ENCODE measurements around the gene FKRP.
A peak's percentile ranks its signal among the peaks of the same experiment; 100 is the strongest.

FKRP gene

GRCh38 chr19:46732966-46733689 is 12.7 kb upstream of the FKRP start:
- Histone ChIP-seq H3K9me3 (ENCODE audit: control insufficient read depth, low read length) (no peaks in the 10 kb centered on the region), H3K4me1 (ENCODE audit: control insufficient read depth, insufficient read depth, low read length, poor library complexity, severe bottlenecking) (peaks cover 53% of the 10 kb centered on the region), H3K36me3 (ENCODE audit: control insufficient read depth, insufficient read depth, low read length) (peaks cover 94% of the 10 kb centered on the region), H3K27ac (ENCODE audit: low read depth, low read length, severe bottlenecking) (no peak overlapping the region), H3K4me3 (ENCODE audit: extremely low read depth, insufficient read depth, low read length, poor library complexity, severe bottlenecking) (no peak overlapping the region)
- WGBS, 2 experiments (ENCODE audit: insufficient coverage in 2 of 2): 92 to 95% methylated on average over 18 to 21 of the region's 23 CpGs

- Histone ChIP-seq H3K4me3 (ENCODE audit: extremely low read depth, insufficient read depth, low read length, poor library complexity, severe bottlenecking) (no peak overlapping the region), H3K9me3 (ENCODE audit: control insufficient read depth, low read length) (no peaks in the 10 kb centered on the region), H3K36me3 (ENCODE audit: control insufficient read depth, insufficient read depth, low read length) (peaks cover 93% of the 10 kb centered on the region), H3K27ac (ENCODE audit: low read depth, low read length, severe bottlenecking) (no peak overlapping the region), H3K4me1 (ENCODE audit: control insufficient read depth, insufficient read depth, low read length, poor library complexity, severe bottlenecking) (peaks cover 50% of the 10 kb centered on the region)
- WGBS, 2 experiments (ENCODE audit: insufficient coverage in 2 of 2): 96 to 98% methylated on average over 8 to 9 of the region's 11 CpGs
These were observed 12.1 kb upstream of the FKRP start for GRCh38 chr19:46733690-46734292.

- no peak overlapping the region for H3K27ac ChIP-seq (ENCODE audit: low read depth, low read length, severe bottlenecking)
- no peaks in the 10 kb centered on the region for H3K9me3 ChIP-seq (ENCODE audit: control insufficient read depth, low read length)
- H3K4me3 ChIP-seq (ENCODE audit: extremely low read depth, insufficient read depth, low read length, poor library complexity, severe bottlenecking): no peak overlapping the region
- peaks cover 86% of the 10 kb centered on the region for H3K36me3 ChIP-seq (ENCODE audit: control insufficient read depth, insufficient read depth, low read length)
- peaks cover 43% of the 10 kb centered on the region for H3K4me1 ChIP-seq (ENCODE audit: control insufficient read depth, insufficient read depth, low read length, poor library complexity, severe bottlenecking)
- WGBS, 2 experiments (ENCODE audit: insufficient coverage in 2 of 2): 86 to 93% methylated on average over 13 to 14 of the region's 22 CpGs
These were observed 9.1 kb upstream of the FKRP start for GRCh38 chr19:46736531-46737297.

GRCh38 chr19:46737298-46737654 is 8.6 kb upstream of the FKRP start:
- 91 to 92% methylated on average over 6 to 7 of the region's 7 CpGs for WGBS, 2 experiments (ENCODE audit: insufficient coverage in 2 of 2)
- H3K36me3 ChIP-seq (ENCODE audit: control insufficient read depth, insufficient read depth, low read length): peaks cover 86% of the 10 kb centered on the region
- H3K4me3 ChIP-seq (ENCODE audit: extremely low read depth, insufficient read depth, low read length, poor library complexity, severe bottlenecking): no peak overlapping the region
- H3K9me3 ChIP-seq (ENCODE audit: control insufficient read depth, low read length): no peaks in the 10 kb centered on the region
- H3K27ac ChIP-seq (ENCODE audit: low read depth, low read length, severe bottlenecking): no peak overlapping the region
- peaks cover 38% of the 10 kb centered on the region for H3K4me1 ChIP-seq (ENCODE audit: control insufficient read depth, insufficient read depth, low read length, poor library complexity, severe bottlenecking)

GRCh38 chr19:46737761-46738171 is 8.1 kb upstream of the FKRP start:
- H3K4me3 ChIP-seq (ENCODE audit: extremely low read depth, insufficient read depth, low read length, poor library complexity, severe bottlenecking): no peak overlapping the region
- WGBS, 2 experiments (ENCODE audit: insufficient coverage in 2 of 2): 92 to 93% methylated on average over 17 to 18 of the region's 19 CpGs
- H3K36me3 ChIP-seq (ENCODE audit: control insufficient read depth, insufficient read depth, low read length): peaks cover 85% of the 10 kb centered on the region

GRCh38 chr19:46739290-46739771 is 6.5 kb upstream of the FKRP start:
- peaks cover 77% of the 10 kb centered on the region for H3K36me3 ChIP-seq (ENCODE audit: control insufficient read depth, insufficient read depth, low read length)
- H3K4me1 ChIP-seq (ENCODE audit: control insufficient read depth, insufficient read depth, low read length, poor library complexity, severe bottlenecking): peaks cover 20% of the 10 kb centered on the region
- H3K9me3 ChIP-seq (ENCODE audit: control insufficient read depth, low read length): no peaks in the 10 kb centered on the region
- no peak overlapping the region for H3K4me3 ChIP-seq (ENCODE audit: extremely low read depth, insufficient read depth, low read length, poor library complexity, severe bottlenecking)
- 89 to 95% methylated on average over 13 of the region's 14 CpGs for WGBS, 2 experiments (ENCODE audit: insufficient coverage in 2 of 2)
- H3K27ac ChIP-seq (ENCODE audit: low read depth, low read length, severe bottlenecking): no peak overlapping the region

More at GRCh38 chr19:46737761-46738171, 8.1 kb upstream of the FKRP start:
- peaks cover 33% of the 10 kb centered on the region for H3K4me1 ChIP-seq (ENCODE audit: control insufficient read depth, insufficient read depth, low read length, poor library complexity, severe bottlenecking)
- no peak overlapping the region for H3K27ac ChIP-seq (ENCODE audit: low read depth, low read length, severe bottlenecking)
- no peaks in the 10 kb centered on the region for H3K9me3 ChIP-seq (ENCODE audit: control insufficient read depth, low read length)

- Histone ChIP-seq H3K4me1 (ENCODE audit: control insufficient read depth, insufficient read depth, low read length, poor library complexity, severe bottlenecking) (peaks cover 24% of the 10 kb centered on the region), H3K9me3 (ENCODE audit: control insufficient read depth, low read length) (no peaks in the 10 kb centered on the region), H3K36me3 (ENCODE audit: control insufficient read depth, insufficient read depth, low read length) (peaks cover 60% of the 10 kb centered on the region), H3K4me3 (ENCODE audit: extremely low read depth, insufficient read depth, low read length, poor library complexity, severe bottlenecking) (no peak overlapping the region), H3K27ac (ENCODE audit: low read depth, low read length, severe bottlenecking) (no peak overlapping the region)
- WGBS, 2 experiments (ENCODE audit: insufficient coverage in 2 of 2): 89 to 90% methylated on average over 15 to 17 of the region's 17 CpGs
These were observed 4.4 kb upstream of the FKRP start for GRCh38 chr19:46741447-46741846.

GRCh38 chr19:46742926-46743480 is 2.9 kb upstream of the FKRP start:
- Histone ChIP-seq H3K4me3 (ENCODE audit: extremely low read depth, insufficient read depth, low read length, poor library complexity, severe bottlenecking) (no peak overlapping the region), H3K27ac (ENCODE audit: low read depth, low read length, severe bottlenecking) (no peak overlapping the region), H3K36me3 (ENCODE audit: control insufficient read depth, insufficient read depth, low read length) (peaks cover 46% of the 10 kb centered on the region), H3K4me1 (ENCODE audit: control insufficient read depth, insufficient read depth, low read length, poor library complexity, severe bottlenecking) (peaks cover 19% of the 10 kb centered on the region), H3K9me3 (ENCODE audit: control insufficient read depth, low read length) (no peaks in the 10 kb centered on the region)
- 100% methylated on average over 1 of the region's 4 CpGs for WGBS, 2 experiments (ENCODE audit: insufficient coverage in 2 of 2)

GRCh38 chr19:46744005-46744691 is 1.7 kb upstream of the FKRP start:
- Histone ChIP-seq H3K4me3 (ENCODE audit: extremely low read depth, insufficient read depth, low read length, poor library complexity, severe bottlenecking) (peak overlapping the region; percentile 88), H3K27ac (ENCODE audit: low read depth, low read length, severe bottlenecking) (no peak overlapping the region), H3K4me1 (ENCODE audit: control insufficient read depth, insufficient read depth, low read length, poor library complexity, severe bottlenecking) (peaks cover 16% of the 10 kb centered on the region), H3K36me3 (ENCODE audit: control insufficient read depth, insufficient read depth, low read length) (peaks cover 46% of the 10 kb centered on the region), H3K9me3 (ENCODE audit: control insufficient read depth, low read length) (no peaks in the 10 kb centered on the region)
- 89 to 100% methylated on average over 8 to 9 of the region's 12 CpGs for WGBS, 2 experiments (ENCODE audit: insufficient coverage in 2 of 2)

GRCh38 chr19:46745030-46745429 is 827 bp upstream of the FKRP start:
- no peak overlapping the region for H3K27ac ChIP-seq (ENCODE audit: low read depth, low read length, severe bottlenecking)
- peaks cover 16% of the 10 kb centered on the region for H3K4me1 ChIP-seq (ENCODE audit: control insufficient read depth, insufficient read depth, low read length, poor library complexity, severe bottlenecking)
- H3K9me3 ChIP-seq (ENCODE audit: control insufficient read depth, low read length): no peaks in the 10 kb centered on the region
- peak overlapping the region; percentile 88 for H3K4me3 ChIP-seq (ENCODE audit: extremely low read depth, insufficient read depth, low read length, poor library complexity, severe bottlenecking)
- WGBS, 2 experiments (ENCODE audit: insufficient coverage in 2 of 2): 37 to 43% methylated on average over 5 to 7 of the region's 8 CpGs
- H3K36me3 ChIP-seq (ENCODE audit: control insufficient read depth, insufficient read depth, low read length): peaks cover 47% of the 10 kb centered on the region
